Heart left ventricle (tissue), 13 donors: Measurements from ENCODE around the gene ACR.

Experiments
- CTCF ChIP-seq, 12 donors: fragments of 200-600 bp; sonication (generic) in 4 of 12; IDR thresholded peaks; one replicate each; pipeline versions ENCODE4 v1.5.0 to v1.8.0; 2018 to 2022; ENCODE audit warnings: antibody characterized with exemption in 12 of 12, mild to moderate bottlenecking in 5 of 12
- POLR2A ChIP-seq, 2 donors: fragments of 450-650 bp; IDR thresholded peaks; one replicate each; pipeline ENCODE4 v1.6.1; 2017; ENCODE audit warnings: antibody characterized with exemption in 2 of 2, mild to moderate bottlenecking in 2 of 2, moderate library complexity in 2 of 2
- donor health status: ischemic (EF 13 %, LVEDD 7.1; RV severe dilation, severe dysfunction).
- donor health status: DM: no; HTN: yes; CAD: no.
- donor health status: DM: no; HTN: no; CAD: no.
- donor health status: ischemic (EF 25% LVEDD 6.9; RV normal size, moderate dysfunction).
- donor health status: ischemic (EF 25% LVEDD 5.7; RV mildly dilated, moderate dysfunction).
- donor health status: ischemic (EF 35%, LVEDD 5.7; RV mildly dilated, moderate dysfunction).
- donor health status: nonischemic (EF 11% LVEDD 7.7; RV severe dilation, severe dysfunction).
- donor health status: DM: yes; HTN: yes; CAD: no.
- donor health status: PGD.
- donor health status: ischemic (EF 29% LVEDD 5.4; RV normal size, mild dysfunction).
- donor health status: nonischemic (EF 23%, LVEDD 6.1; RV moderate dilation, normal function).

- no peak for TF ChIP-seq CTCF (IDR thresholded peaks at IDR 0.05)
- TF ChIP-seq POLR2A (IDR thresholded peaks at IDR 0.05): no peak
Measured at GRCh38 chr22:50728523-50728931, 9.5 kb upstream of the ACR start.
